Left forelimb (tissue), 1 donor: ENCODE results near the gene UBTD2.
"Not testable (repeated sequence)": the region's sequence is repeated elsewhere in the genome, so short reads cannot be mapped to it uniquely, and the experiment has no call there.

Source experiments
- DNase-seq: peaks from one replicate; pipeline ENCODE4 v3.0.0-alpha.2; 2018; ENCODE audit warnings: low spot score

UBTD2 gene

GRCh38 chr5:172251419-172251818 is 32.1 kb downstream of the UBTD2 start:
- DNase-seq: no peak

GRCh38 chr5:172248637-172249036 is 34.9 kb downstream of the UBTD2 start:
- no peak for DNase-seq

- no peak for DNase-seq
Measured at GRCh38 chr5:172245703-172246125, 37.9 kb downstream of the UBTD2 start.

- no peak for DNase-seq
Measured at GRCh38 chr5:172245046-172245445, 38.5 kb downstream of the UBTD2 start.

GRCh38 chr5:172243302-172243701 is 40.3 kb downstream of the UBTD2 start:
- no peak for DNase-seq

GRCh38 chr5:172238334-172238733 is 45.2 kb downstream of the UBTD2 start:
- DNase-seq: no peak

GRCh38 chr5:172235827-172236736 is 47.5 kb downstream of the UBTD2 start:
- DNase-seq: no peak

- no peak for DNase-seq
Measured at GRCh38 chr5:172235132-172235780, 48.3 kb downstream of the UBTD2 start.

- no peak for DNase-seq
Measured at GRCh38 chr5:172234031-172234430, 49.5 kb downstream of the UBTD2 start.

GRCh38 chr5:172229904-172230303 is 53.7 kb downstream of the UBTD2 start:
- no peak for DNase-seq

- DNase-seq: no peak
Measured at GRCh38 chr5:172224996-172225395, 58.6 kb downstream of the UBTD2 start.

- DNase-seq: no peak
Measured at GRCh38 chr5:172223901-172224873, 59.4 kb downstream of the UBTD2 start.

GRCh38 chr5:172219296-172219695 is 64.3 kb downstream of the UBTD2 start:
- no peak for DNase-seq

GRCh38 chr5:172216345-172216744 is 67.2 kb downstream of the UBTD2 start:
- no peak for DNase-seq

- no peak for DNase-seq
Measured at GRCh38 chr5:172213126-172213525, 70.4 kb downstream of the UBTD2 start.

- no peak for DNase-seq
Measured at GRCh38 chr5:172211676-172212075, 71.9 kb downstream of the UBTD2 start.

- DNase-seq: no peak
Measured at GRCh38 chr5:172209714-172210113, 73.8 kb downstream of the UBTD2 start.

- no peak for DNase-seq
Measured at GRCh38 chr5:172207511-172207910, 76.1 kb downstream of the UBTD2 start.

GRCh38 chr5:172205984-172206383 is 77.6 kb downstream of the UBTD2 start:
- not testable (repeated sequence) for DNase-seq

GRCh38 chr5:172200476-172200875 is 83.1 kb downstream of the UBTD2 start:
- no peak for DNase-seq

GRCh38 chr5:172199446-172199845 is 84.1 kb downstream of the UBTD2 start:
- no peak for DNase-seq

GRCh38 chr5:172197775-172198174 is 85.8 kb downstream of the UBTD2 start:
- not testable (repeated sequence) for DNase-seq
